Effector memory CD4-positive, alpha-beta T cell (primary cell): Measurements from ENCODE around the gene GUCA1C.

Experiments
- DNase-seq, 3 donors: peaks; one replicate each; pipeline ENCODE4 v3.0.0-alpha.2; 2020
- H3K27ac ChIP-seq: 2 replicates; pipeline ENCODE4 v1.7.0; 2013; ENCODE audit warnings: mild to moderate bottlenecking, low read length, moderate library complexity; ENCODE audit not compliant: insufficient read depth, poor library complexity, severe bottlenecking
- H3K27me3 ChIP-seq: replicated peaks from 2 replicates; pipeline ENCODE4 v1.7.0; 2013; ENCODE audit warnings: mild to moderate bottlenecking, low read length; ENCODE audit not compliant: insufficient read depth, control insufficient read depth, poor library complexity, severe bottlenecking
- H3K36me3 ChIP-seq: 2 replicates; pipeline ENCODE4 v1.7.0; 2013; ENCODE audit warnings: mild to moderate bottlenecking, low read length, moderate library complexity; ENCODE audit not compliant: control insufficient read depth, insufficient read depth
- H3K4me1 ChIP-seq: 2 replicates; pipeline ENCODE4 v1.7.0; 2013; ENCODE audit warnings: low read length, mild to moderate bottlenecking; ENCODE audit not compliant: control insufficient read depth, insufficient read depth, poor library complexity, severe bottlenecking
- H3K4me3 ChIP-seq: 2 replicates; pipeline ENCODE4 v1.7.0; 2013; ENCODE audit warnings: low read length, low read depth, mild to moderate bottlenecking; ENCODE audit not compliant: insufficient read depth, poor library complexity, severe bottlenecking
- H3K9me3 ChIP-seq: 2 replicates; pipeline ENCODE4 v1.7.0; 2013; ENCODE audit warnings: mild to moderate bottlenecking, low read length, moderate library complexity; ENCODE audit not compliant: control insufficient read depth

The GUCA1C gene

DNA sequence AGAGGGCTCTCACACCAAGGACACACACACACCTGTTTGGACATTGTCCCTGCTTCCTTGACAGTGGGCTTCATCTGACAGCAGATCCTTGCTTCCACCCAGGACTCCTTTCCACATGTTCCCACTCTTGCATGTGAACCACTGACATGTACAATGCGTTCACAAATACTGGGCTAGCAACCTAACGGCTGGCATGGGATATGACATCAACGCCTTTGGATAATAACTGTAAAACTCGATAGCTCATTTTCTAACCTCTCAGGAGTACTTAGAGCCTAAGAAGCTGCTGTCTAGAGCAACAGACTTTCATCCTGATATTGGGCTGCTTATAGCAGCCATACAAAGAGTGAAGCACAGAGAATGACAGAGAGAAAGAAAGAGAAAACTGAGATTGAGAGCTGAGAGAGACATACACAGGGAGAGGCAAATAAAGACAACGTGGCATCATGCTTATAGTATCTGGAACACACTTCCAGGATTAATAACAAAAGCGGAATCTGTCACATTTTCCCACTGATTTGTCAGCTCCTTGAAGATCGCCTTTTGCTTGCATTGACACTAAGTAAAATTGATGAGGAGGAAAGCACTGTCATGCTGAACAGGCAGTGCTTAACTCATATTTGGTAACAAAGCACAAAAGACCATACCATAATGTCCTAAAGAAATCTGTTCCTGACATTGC is 1.7 kb downstream of the GUCA1C start:
- no peaks in the 10 kb centered on the region for H3K4me1 ChIP-seq
- no peak overlapping the region for H3K4me3 ChIP-seq
- H3K9me3 ChIP-seq = no peaks in the 10 kb centered on the region
- H3K27ac ChIP-seq = no peak overlapping the region
- no peaks in the 10 kb centered on the region for H3K27me3 ChIP-seq
- no peak for DNase-seq
- H3K36me3 ChIP-seq = no peaks in the 10 kb centered on the region

DNA sequence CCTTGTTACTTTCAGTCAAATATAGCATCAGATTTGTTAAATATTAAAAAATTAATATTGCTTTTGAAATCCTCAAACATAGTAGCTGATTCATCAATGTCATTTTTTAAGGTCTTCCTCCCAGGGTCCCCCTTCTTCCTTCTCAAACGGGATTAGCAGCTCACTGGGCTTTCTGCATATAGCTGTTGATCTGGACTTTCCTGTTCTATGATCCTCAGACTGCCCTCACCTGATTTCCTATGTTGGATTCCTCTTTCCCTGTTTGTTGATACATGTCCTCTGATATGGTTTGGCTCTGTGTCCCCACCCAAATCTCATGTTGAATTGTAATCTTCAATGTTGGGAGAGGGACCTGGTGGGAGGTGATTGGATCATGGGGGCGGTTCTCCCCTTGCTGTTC is 5.8 kb downstream of the GUCA1C start:
- Histone ChIP-seq H3K4me3 (no peak overlapping the region), H3K27ac (no peak overlapping the region), H3K27me3 (no peaks in the 10 kb centered on the region), H3K9me3 (no peaks in the 10 kb centered on the region), H3K36me3 (no peaks in the 10 kb centered on the region), H3K4me1 (no peaks in the 10 kb centered on the region)
- no peak for DNase-seq

DNA sequence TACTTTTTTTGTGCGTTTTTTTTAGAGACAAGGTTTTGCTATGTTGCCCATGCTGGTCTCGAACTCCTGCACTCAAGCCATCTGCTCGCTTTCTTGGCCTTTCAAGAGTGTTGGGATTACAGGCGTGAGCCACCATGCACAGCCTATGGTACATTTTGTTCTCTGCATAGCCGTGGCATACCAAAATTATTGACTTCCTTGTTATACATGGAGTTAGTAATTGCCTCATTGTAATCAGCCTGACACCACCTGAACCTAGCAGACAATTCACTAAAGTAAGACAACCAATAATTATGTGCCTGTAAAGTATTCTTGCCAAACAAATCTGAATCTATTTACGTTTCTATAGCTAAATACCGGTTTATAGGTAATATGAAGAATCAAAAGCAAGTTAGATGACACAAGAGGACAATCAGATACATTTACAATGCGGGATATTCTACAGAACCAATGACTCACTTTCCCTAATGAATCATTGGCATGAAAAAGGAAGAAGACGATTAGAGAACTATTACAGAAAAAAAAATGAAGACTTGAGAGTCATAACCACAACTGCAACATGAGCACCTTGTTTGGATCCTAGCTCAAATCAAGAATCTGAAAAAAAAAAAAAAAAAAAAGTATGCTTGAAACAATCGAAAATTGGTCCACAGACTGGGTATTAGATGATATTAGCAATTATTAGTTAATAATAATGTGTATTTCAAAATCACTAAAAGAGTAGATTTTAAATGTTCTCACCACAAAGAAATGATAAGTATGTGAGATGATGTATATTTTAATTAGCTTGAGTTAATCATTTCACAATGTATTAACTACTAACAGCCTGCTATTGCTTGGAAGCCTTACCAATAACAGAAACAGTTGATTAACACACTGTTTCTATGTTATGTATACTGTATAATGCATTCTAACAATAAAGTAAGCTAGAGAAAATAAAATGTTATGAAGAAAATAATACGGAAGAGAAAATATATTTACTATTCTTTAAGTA is 7.1 kb downstream of the GUCA1C start:
- H3K27ac ChIP-seq = no peak overlapping the region

DNA sequence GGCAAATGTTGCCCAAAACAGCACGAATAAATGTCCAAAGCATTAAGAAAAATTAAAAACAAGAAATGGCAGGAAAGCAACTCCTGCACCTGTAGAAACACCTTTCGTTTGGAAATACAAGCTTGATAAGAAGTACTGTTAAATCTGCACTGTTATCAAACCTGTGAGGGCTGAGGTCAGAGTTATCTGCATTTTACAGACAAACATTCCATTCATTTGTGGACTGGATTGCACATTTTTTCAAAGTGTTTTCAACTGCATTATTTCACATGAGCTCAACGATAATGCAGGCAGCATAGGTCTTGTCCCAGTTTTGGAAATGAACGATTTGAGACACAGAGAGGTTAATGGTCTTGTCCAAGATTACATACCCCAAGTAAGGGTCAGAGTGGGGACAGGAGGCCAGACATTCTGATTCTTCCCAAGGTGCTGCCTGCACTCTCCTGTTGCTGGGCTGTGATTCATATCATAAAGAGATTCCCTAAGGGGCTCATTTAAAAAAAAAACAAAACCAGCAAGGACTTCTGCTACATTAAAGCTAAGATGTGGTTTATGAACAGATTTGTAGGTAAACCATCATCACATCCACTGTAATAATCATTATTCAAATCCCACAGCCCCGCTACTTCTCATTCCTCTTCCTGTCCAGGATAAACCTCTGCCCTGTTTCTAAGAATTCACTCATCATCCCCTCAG is 13.0 kb downstream of the GUCA1C start:
- H3K4me1 ChIP-seq = no peaks in the 10 kb centered on the region
- H3K27ac ChIP-seq = no peak overlapping the region
- no peak for DNase-seq
- no peak overlapping the region for H3K4me3 ChIP-seq
- no peaks in the 10 kb centered on the region for H3K27me3 ChIP-seq
- H3K36me3 ChIP-seq = no peaks in the 10 kb centered on the region
- no peaks in the 10 kb centered on the region for H3K9me3 ChIP-seq

More for the DNA sequence above, 7.1 kb downstream of the GUCA1C start:
- Histone ChIP-seq H3K4me3 (no peak overlapping the region), H3K9me3 (no peaks in the 10 kb centered on the region), H3K36me3 (no peaks in the 10 kb centered on the region), H3K4me1 (no peaks in the 10 kb centered on the region), H3K27me3 (no peaks in the 10 kb centered on the region)
- no peak for DNase-seq

DNA sequence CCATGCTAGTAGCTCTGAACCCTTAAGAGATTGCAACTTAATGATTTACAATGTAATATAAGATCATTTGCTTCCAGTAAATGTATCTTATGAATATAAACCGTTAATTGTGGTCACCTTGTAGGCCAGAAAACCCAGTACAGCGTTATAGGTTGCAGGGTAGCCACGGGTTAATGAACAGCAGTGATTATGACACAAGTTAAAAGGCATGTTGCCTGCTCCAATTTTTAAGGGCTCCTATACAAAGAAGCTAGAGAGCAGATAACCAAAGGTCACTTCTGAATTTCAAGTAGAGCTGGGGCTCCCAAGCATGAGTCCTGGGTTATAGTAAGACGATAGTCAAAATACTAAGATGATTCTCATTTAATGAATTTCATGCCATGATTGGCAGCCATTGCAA is 13.5 kb downstream of the GUCA1C start:
- H3K4me1 ChIP-seq = no peaks in the 10 kb centered on the region
- H3K27ac ChIP-seq = no peak overlapping the region
- no peaks in the 10 kb centered on the region for H3K9me3 ChIP-seq
- DNase-seq = no peak
- H3K4me3 ChIP-seq = no peak overlapping the region
- H3K27me3 ChIP-seq = no peaks in the 10 kb centered on the region
- no peaks in the 10 kb centered on the region for H3K36me3 ChIP-seq

DNA sequence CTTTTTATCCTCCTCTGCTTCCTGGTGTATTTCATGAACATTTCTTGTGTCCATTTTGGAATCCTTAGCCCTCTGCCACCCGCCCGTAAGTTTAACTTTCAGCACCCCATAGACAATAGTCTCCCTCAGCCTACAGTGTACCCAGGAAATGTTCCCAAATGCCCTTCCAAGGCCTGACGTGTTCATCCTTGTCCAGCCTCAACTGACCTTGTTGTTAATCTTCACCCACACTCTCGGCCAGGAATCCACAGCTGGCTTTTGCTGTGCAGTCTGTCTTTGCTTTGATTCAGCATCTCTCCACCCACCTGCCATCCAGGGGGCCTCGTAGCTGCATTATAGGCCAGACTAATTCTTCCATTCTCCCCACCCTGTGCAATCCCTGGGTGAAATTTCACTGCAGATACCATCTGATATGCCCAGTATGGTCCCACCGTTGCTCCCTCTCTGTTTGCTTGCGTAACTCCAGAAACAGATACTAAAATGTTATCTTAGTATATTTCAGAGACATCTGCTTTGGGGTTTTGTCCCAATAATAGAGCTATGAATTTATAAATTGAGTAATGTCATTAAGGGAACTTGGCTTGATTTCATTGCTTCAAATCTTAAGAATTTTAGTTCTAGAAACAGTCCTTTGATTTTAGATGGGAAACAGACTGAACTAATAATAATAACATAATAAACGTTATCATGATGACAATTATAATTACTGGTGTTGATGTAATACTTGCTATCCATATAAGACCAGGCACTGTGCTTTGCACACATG is 16.6 kb downstream of the GUCA1C start:
- Histone ChIP-seq H3K27ac (no peak overlapping the region), H3K36me3 (no peaks in the 10 kb centered on the region), H3K9me3 (no peaks in the 10 kb centered on the region), H3K27me3 (no peaks in the 10 kb centered on the region), H3K4me1 (no peaks in the 10 kb centered on the region), H3K4me3 (no peak overlapping the region)
- DNase-seq = no peak

DNA sequence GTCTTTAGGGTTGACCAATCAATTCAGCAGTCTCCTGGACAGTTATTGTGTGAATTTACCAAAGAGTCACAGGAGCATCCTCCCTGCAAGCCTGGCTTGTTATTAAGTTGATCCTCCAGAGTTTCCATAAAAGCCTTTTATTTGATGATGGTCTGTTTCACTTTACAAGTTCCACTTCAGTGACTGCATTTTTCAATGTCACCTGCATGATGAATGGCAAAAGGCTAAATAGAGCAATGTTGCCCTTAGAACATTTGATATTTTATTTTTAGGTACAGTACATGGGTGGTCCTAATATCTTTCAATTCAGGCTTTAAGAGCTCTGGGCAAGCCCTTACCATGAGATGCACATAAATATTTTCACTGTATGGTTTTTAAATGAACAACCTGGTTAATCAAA is 22.6 kb downstream of the GUCA1C start:
- H3K4me3 ChIP-seq = no peak overlapping the region
- H3K4me1 ChIP-seq = no peaks in the 10 kb centered on the region
- H3K9me3 ChIP-seq = no peaks in the 10 kb centered on the region
- no peaks in the 10 kb centered on the region for H3K36me3 ChIP-seq
- no peak for DNase-seq
- no peak overlapping the region for H3K27ac ChIP-seq
- no peaks in the 10 kb centered on the region for H3K27me3 ChIP-seq

DNA sequence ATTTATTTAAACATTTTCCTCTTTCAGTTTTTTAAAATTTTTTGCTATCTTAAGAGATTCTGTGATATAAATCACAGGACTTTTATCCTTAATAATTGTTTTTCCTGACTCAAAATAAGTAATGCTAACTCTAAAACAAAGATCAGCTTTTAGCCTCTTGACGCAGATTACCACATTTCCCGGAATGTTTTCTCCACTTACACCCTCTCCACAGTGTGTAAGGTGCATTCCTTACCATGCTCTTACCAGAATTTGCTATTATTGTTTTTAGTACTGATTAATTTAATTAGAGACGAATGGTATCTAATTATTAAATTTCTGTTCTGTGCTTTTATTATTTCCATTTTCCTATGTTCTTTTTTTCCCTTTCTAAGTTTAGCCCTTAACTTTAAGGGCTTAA is 34.8 kb downstream of the GUCA1C start:
- Histone ChIP-seq H3K4me1 (no peaks in the 10 kb centered on the region), H3K27me3 (no peaks in the 10 kb centered on the region), H3K4me3 (no peak overlapping the region), H3K36me3 (no peaks in the 10 kb centered on the region), H3K27ac (no peak overlapping the region), H3K9me3 (no peaks in the 10 kb centered on the region)
- no peak for DNase-seq

DNA sequence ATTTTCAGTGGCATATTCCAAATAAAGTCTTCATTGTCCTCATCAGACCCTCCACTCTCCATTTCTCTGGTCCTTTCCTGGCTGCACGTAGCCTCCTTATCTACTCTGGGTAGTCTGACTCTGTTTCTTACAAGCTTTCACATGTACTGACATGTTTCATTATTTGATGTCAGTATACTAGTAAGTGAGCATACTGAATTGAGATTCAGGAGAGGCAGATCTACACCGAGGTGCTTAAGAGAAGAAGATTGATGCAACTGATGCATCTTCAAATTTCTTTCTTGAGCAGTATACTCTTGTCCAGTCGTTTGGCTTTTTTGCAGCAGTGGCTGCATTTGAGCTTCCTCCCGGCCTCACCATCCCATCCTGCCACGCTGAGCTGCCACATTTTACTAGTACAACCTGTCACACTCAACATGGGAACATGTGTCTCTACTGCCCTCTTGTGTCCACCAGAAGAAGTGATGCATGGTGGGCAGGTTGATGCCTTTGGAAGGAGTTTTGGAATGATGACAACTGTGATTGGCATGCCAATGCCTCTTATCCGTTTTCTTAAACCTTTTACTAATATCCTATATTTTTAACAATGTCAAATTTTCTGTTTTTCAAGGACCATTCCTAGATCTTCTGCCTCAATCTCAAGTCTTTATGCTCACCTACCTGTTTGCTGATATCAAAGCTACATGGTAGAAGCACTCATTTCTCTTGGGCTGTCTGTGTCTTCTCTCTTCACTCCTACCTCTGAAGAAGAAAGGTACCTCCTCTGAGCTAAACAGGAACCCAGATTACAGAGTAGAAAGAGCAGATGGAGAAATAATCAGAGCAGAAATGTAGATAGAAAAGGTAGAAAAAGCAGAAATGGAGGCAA is 38.7 kb downstream of the GUCA1C start:
- H3K36me3 ChIP-seq = no peaks in the 10 kb centered on the region
- no peaks in the 10 kb centered on the region for H3K4me1 ChIP-seq
- no peak overlapping the region for H3K27ac ChIP-seq
- DNase-seq = peak; percentile 32 to 46 (median 33)
- H3K9me3 ChIP-seq = no peaks in the 10 kb centered on the region
- no peak overlapping the region for H3K4me3 ChIP-seq
- no peaks in the 10 kb centered on the region for H3K27me3 ChIP-seq
